GM10847 (cell line): Measurements from ENCODE around the gene TTC38.

ENCODE experiments used
- POLR2A ChIP-seq: IDR thresholded peaks from 2 replicates; pipeline ENCODE4 v1.6.1; 2011; ENCODE audit not compliant: insufficient read length; ENCODE audit errors: extremely low read depth

The TTC38 gene

DNA sequence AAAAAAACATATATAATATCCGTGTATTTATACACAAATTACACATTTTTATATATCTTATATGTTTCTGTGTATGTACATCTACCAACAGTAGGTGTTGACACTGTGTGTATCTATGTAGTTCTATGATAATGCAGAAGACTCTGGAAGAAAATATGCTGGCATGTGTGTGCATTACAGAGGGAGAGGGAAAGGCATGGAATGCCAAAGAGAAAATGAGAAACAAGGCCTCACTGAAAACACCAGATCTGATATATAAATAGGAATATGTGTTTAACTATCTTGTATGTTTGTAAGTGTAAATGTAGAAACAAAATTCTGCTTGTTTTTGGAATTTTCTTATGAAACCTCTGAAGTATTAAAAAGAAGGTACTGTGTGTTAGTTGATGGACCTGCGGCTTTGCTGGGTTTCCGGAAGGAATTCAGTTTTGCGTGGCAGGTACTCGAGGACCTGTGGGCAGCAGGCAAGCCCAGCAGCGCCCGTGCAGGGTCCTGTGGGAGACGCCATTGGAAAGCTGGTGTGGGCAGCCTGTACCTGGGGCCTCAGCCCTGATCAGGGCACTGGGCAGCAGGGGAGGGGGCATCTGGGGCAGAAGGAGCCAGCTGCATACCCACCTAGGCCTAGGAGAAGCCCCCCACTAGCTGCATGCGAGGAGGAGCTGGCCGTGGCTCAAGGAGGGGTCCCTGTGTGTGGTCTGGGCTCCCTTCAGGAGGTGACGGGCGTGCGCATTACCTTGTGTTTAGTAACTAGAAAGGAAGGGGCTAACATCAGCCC, 60.1 kb downstream of the TTC38 start:
- no peak for TF ChIP-seq POLR2A

DNA sequence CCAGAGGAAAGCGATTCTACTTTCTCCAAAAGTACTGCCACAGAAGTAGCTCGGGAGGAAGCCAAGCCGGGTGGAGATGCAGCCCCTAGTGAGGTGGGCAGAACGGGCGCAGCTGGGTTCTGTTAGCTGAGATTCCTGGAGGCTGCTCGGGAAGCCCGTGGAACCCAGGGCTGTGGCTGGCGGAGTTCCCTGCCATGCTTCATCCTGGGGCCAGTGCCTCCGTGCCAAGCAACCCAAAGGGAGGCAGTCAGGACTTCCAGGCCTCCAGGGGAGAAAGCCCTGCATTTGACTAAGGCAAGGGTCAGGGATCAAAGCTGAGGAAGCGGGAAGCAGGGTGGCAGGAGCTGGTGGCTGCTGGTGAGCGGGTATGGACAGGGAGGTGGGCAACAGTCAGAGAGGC, 61.0 kb downstream of the TTC38 start:
- no peak for TF ChIP-seq POLR2A

DNA sequence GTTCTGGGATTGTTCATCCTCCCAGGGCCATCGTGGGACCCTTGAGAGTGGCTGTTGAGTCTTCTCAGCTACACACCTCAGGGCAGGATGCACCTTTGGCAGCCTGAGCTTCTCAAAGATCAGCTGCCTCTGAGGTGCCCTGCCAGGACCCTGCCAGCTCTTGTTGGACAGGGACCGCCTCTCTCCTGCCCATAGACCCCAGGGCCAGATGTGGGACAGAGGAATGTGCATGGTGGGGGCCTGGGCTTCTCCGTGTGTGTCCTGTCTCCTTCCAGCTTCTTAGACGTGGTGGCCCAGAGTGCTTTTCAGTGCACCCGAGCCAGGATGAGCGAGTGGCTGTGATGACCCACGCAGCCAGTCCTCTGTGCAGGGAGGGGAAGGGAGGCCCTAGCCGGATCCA, 61.8 kb downstream of the TTC38 start:
- no peak for TF ChIP-seq POLR2A

DNA sequence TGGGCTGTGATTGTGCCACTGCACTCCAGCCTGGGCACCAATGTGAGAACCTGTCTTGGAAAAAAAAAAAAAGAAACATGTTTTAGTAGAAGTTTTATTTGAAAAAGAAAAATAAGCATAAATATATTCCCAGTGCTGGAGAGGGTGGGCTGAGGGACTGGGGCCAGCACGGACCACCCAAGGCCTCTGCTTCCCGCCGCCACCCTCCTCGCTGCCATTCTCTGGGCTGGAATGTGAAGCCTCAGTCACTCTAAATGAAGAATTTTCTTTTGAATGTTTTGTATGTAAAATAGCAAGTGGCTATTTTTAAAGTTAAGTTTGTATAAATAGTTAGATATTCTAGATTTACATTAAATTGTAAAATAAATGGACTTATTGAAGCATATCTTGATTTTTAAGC, 62.6 kb downstream of the TTC38 start:
- no peak for TF ChIP-seq POLR2A

- no peak for TF ChIP-seq POLR2A
These were observed 63.7 kb downstream of the TTC38 start for GRCh38 chr22:46331496-46331895.

GRCh38 chr22:46335201-46336118, 67.7 kb downstream of the TTC38 start, which contains the start of gene TRMU:
Gene TRMU, plus strand, starts transcription at chr22:46335714. Its CDS starts 51 bp downstream, at chr22:46335765.
- peak; percentile 69 for TF ChIP-seq POLR2A

- TF ChIP-seq POLR2A: no peak
These were observed 68.6 kb downstream of the TTC38 start for GRCh38 chr22:46336119-46337078.

DNA sequence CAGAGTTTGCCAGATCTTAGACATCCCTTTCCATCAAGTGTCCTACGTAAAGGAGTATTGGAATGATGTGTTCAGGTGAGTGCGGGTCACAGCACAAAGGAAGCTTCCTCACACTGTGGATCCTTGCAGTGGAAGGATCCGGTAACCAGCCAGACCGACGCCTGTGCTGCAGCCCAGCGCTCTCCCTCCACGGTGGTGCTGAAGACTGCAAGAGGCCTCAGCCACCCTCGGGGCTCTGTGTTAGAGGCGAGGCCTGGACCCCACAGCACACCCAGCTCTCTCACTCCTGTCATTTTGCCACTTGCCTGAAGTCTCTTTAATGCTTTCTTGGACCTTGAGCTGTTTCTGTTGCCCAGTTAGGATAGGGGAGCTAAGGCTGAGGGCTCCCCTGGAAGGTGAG, 70.1 kb downstream of the TTC38 start:
- no peak for TF ChIP-seq POLR2A

DNA sequence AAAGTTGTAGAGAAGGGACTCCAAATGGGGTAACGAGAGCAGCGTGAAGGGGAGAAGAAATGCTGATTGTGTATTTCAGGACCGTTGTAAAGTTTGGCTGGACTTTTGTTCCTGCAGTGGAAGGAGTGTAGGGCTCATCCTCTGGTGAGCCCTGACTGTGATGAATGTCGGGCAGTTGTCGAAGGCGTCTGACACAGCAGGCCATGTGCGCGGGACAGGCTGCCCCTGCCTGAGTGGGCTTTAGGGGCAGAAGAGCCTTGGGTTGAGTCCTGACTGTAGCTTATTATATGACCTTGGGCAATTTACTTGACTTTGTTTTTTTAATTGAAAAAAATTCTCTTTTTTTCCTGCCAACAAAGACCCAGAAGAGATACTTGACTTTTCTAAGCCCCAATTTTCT, 70.8 kb downstream of the TTC38 start:
- TF ChIP-seq POLR2A: no peak

- no peak for TF ChIP-seq POLR2A
These were observed 72.1 kb downstream of the TTC38 start for GRCh38 chr22:46339956-46340355.

DNA sequence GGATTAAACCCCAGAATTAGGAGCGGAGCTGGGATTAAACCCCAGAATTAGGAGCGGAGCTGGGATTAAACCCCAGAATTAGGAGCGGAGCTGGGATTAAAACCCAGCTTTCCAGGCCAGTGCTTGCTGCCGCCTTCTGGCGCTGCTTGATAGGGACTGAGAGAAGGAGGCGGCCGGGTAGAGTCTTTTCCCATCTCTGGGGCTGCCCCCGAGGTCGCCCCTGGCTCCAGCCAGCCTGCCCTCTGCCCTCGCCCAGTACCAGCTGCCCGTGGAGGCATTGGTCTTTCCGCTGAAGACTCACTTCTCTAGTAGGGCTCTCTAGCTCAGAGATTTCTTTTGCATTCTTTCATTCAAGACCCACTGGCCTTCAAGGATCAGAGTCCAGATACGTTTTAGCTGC, 72.9 kb downstream of the TTC38 start:
- TF ChIP-seq POLR2A: no peak
